Cerebellar nuclear complex (tissue), 1 donor: Measurements from ENCODE around the gene GOLGA6A.
"Not testable (repeated sequence)": the region's sequence is repeated elsewhere in the genome, so short reads cannot be mapped to it uniquely, and the experiment has no call there.

Source experiments
- DNase-seq, 2 experiments: peaks; one replicate each; lab custom pipeline; 2025; lab: John Stamatoyannopoulos, UW

Gene GOLGA6A

DNA sequence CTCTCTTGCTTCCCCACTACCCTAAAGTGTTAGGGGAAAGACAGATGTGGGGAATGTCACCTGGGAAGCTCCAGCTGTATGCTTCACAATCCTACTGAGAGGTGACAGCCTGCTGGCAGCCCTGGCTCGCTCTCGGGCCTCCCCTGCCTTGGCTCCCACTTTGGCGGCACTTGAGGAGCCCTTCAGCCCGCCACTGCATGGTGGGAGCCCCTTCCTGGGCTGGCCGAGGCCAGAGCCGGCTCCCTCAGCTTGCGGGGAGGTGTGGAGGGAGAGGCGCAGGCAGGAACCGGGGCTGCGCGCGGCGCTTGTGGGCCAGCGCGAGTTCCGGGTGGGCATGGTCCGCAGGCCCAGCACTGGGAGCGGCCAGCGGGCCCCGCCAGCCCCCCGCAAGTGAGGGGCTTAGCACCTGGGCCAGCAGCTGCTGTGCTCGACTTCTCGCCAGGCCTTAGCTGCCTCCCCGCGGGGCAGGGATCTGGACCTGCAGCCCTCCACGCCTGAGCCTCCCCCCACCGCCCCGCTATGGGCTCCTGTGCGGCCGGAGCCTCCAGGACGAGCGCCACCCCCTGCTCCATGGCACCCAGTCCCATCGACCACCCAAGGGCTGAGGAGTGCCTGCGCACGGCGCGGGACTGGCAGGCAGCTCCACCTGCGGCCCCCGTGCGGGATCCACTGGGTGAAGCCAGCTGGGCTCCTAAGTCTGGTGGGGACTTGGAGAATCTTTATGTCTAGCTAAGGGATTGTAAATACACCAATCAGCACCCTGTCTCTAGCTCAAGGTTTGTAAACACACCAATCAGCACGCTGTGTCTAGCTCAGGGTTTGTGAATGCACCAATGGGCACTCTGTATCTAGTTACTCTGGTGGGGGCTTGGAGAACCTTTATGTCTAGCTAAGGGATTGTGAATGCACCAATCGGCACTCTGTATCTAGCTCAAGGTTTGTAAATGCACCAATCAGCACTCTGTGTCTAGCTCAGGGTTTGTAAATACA is 29.8 kb downstream of the GOLGA6A start:
- not testable (repeated sequence) for DNase-seq

- DNase-seq, result no peak
Measured at GRCh38 chr15:74050556-74051234, 31.7 kb downstream of the GOLGA6A start.

DNA sequence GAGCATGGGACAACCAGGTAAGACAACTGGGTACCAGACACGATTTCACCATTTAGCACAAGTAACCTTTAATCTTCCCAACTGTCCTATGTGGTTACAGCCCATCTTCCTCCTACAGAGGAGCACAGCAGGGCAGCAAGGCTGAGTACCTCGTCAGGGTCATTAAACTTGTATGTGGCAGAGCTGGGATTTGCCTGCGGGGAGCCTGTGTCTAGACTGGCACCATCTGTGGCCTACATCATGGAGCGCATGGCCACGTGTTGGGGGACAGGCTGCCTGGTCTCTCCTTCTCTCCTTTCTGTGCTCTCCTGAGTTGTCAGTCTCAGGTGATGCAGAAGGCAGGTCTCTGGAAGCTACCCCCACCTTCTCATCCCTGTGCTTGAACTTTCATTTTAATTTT is 32.2 kb downstream of the GOLGA6A start:
- DNase-seq, result no peak

GRCh38 chr15:74046275-74046674 is 36.1 kb downstream of the GOLGA6A start:
- DNase-seq, result no peak

DNA sequence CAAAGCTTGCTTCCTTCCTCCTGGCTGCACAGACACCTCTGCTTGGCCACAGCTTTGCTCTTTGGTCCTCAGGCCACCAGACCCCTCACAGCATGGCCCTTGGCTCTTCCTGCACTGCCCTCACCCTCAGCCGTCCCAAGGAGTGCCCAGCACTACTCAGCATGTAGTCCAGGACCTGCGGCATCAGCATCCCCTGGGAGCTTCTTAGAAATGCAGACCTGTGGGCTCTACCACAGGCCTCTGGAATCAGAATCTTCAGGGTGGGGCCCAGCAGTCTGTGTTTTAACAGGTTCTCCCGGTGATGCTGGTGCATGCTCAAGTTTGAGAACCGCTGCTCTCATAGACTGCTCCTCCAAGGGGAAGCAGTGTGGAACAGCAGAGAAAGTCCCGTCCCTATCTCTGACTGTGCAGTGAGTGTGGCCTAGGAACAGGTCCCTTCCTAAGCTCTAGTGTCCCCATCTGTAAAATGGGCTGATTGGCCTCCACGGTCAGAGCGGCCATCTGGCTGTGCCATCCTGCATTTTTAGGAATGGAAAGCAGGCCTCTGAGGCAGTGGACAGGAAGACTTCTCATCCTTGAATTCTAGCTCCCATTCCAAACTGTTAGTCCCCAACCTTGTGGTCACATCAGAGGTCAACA is 36.6 kb downstream of the GOLGA6A start:
- no peak for DNase-seq

- DNase-seq, result no peak
Measured at GRCh38 chr15:74045184-74045583, 37.2 kb downstream of the GOLGA6A start.

- no peak for DNase-seq
Measured at GRCh38 chr15:74044267-74045110, 37.9 kb downstream of the GOLGA6A start.

DNA sequence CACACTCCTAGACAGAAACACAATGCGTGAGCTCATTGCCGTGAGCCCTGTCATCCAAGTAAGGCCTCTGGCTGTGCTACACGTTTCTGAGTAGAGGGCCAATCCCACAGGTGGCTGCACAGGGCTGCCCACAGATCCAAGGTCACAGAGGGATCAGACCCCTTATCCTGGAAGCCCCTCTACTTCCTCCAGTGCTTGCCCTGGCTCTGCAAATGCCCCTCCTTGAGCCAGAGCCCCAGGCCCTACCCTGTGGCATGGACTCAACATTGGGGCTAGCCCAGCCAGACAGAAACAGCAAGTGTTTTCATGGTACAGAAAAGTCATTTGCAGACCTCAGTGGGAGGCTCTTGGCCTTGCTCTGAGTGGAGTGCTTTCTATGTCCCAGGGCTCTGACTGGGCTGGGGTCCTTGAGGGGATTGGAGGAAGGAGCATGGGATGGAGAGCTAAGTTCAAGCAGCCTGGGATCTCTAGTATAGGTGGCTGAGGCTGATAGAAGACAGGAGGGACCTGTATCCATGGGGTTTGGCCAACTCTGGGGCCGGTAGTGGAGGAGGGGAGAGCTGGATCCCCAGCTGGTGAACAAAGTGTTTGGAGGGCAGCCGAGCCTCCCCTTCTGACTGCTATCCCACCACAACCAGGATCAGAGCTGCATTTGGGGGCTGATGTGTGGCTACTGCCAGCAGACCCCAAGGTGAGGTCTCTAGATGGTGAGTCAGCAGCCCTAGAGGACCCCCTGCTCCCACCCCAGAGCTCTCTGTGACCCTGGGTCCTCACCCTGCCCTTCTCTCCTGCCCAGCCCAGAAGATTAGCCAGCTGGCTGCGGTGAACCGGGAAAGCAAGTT is 38.7 kb downstream of the GOLGA6A start:
- no peak for DNase-seq

- DNase-seq, result peak in 1 of 2 experiments; percentile 5
Measured at GRCh38 chr15:74042603-74043424, 39.5 kb downstream of the GOLGA6A start.

GRCh38 chr15:74041777-74042435 is 40.4 kb downstream of the GOLGA6A start:
- DNase-seq, result no peak

DNA sequence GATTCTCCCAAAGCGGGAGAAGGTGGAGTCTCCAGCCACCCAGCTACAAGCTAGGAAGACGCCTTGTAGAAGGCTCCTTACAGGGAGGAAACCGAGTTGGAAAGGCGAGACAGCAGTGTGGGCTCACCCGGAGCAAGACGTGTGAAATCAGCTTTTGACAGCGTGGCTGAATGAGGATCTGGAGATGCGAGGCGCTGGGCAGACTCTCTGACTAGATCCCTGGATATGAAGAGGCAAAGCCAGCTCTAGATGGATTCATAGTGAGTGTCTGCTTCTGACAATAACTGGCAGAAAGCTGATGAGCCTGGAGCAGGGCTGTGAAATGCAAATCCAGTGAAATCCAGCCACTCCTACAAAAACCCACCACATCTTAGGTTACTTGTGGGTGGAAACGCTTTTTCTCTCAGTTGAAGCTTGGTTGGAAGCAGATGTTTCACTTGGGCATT is 41.0 kb downstream of the GOLGA6A start:
- DNase-seq, result no peak

DNA sequence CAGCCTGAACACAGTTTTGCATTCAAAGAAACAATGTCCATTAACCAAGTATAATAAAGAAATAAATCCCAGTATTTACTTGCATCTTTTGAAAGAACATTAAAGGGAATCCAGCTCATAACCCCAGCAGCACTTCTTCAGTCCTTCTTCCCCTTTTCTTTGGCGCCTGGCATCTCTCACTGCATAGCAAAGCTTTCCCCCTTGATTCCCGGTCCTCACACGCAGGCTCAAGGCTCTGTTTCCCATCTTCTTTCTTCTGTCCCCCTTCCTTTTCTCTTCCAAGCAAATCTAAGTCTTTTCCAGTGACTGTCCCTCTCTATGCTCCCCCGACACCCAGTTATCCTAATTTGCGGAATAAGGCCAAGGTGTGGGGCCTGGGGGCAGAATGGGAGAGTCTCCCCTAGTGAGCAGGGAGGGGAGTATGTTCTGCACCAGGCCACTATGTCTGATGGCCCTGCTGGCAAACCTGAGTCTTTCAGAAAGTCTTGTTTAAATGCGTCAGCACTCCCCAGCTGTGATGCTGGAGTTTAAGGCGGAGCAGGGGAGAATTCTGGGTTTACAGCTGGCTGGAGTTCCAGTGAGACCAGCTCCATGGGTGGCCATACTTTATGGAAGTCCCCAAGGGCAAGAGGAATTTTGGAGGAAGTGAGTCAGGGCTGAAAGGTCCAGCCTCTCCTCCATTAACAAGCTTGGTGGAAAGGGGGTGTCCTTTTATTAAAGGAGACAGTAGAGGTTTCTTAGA is 42.1 kb downstream of the GOLGA6A start:
- no peak for DNase-seq

DNA sequence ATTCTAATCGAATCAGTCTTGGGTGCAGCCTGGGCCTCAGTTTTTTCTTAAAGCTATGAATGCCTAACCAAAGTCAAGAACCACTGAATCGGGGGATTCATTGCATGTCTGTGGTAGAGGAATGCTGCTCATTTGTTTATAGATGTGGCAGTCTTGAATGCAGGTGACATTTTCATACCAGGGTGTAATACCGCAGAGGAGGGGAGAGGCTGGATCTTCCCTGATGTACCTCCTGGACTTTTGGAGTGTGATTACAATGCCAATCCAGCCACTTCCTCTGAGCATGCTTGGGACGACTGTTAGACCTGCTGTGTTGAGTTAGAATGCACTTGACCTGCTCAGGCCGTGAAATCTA is 42.7 kb downstream of the GOLGA6A start:
- no peak for DNase-seq

- DNase-seq, result no peak
Measured at GRCh38 chr15:74038707-74039655, 43.4 kb downstream of the GOLGA6A start.

- DNase-seq, result no peak
Measured at GRCh38 chr15:74037171-74038117, 44.9 kb downstream of the GOLGA6A start.
